ENCODE measurements around the gene ZFP1. TPM values are rescaled to one million over a fixed set of nuclear protein-coding genes. Genes with fewer than 3 reads are reported as not detected.

Gene ZFP1
- total RNA-seq, 1 experiment from 2014 or later, result 15.3 TPM

GRCh38 chr16:75103994-75104393 is 44.3 kb upstream of the ZFP1 start:
- Histone ChIP-seq H3K27me3 (ENCODE audit: insufficient read depth, low read length) (no peaks in the 10 kb centered on the region), H3K18ac (ENCODE audit: insufficient read length, low read depth, low read length) (no peak overlapping the region), H3K23ac (ENCODE audit: insufficient read length, low read depth, low read length) (no peak overlapping the region), H3K56ac (ENCODE audit: insufficient read length, low read depth, low read length) (no peak overlapping the region), H4K5ac (ENCODE audit: insufficient read length, low read depth, low read length) (no peak overlapping the region), H3K9me3 (ENCODE audit: control insufficient read depth, low read depth, low read length) (no peaks in the 10 kb centered on the region), H2AFZ (ENCODE audit: low read length) (no peak overlapping the region), H3K23me2 (ENCODE audit: insufficient read length, low read depth, low read length, poor library complexity, severe bottlenecking) (no peaks in the 10 kb centered on the region), H3K79me1 (ENCODE audit: insufficient read depth, low read depth, low read length, poor library complexity, severe bottlenecking) (no peaks in the 10 kb centered on the region), H3K9ac (ENCODE audit: extremely low read depth, insufficient read length, low read length) (no peak overlapping the region), H2BK12ac (ENCODE audit: insufficient read length, low read depth, low read length) (no peak overlapping the region), H4K8ac (replicated peaks; ENCODE audit: insufficient read length, low read depth, low read length) (no peak overlapping the region), H3K79me2 (ENCODE audit: insufficient read depth, low read length) (0 out of 2 replicates have a peak, but pooled peaks cover 1% of the 10 kb centered on the region), H2AK5ac (ENCODE audit: insufficient read length, low read length) (no peak overlapping the region), H2BK20ac (ENCODE audit: low read depth, low read length, poor library complexity, severe bottlenecking) (no peak overlapping the region), H3K4me1 (ENCODE audit: insufficient read depth, low read length) (peaks cover 4% of the 10 kb centered on the region; the same call in 1 of the 2 replicates), H2BK5ac (ENCODE audit: insufficient read length, low read length) (no peak overlapping the region), H4K20me1 (ENCODE audit: control insufficient read depth, insufficient read depth, insufficient read length) (no peaks in the 10 kb centered on the region), H3T11ph (ENCODE audit: low read length) (no peak overlapping the region), H3K27ac (ENCODE audit: insufficient read length, low read depth, low read length) (no peak overlapping the region), H4K91ac (ENCODE audit: insufficient read length, low read depth, low read length) (no peak overlapping the region), H3K14ac (ENCODE audit: insufficient read depth, low read length) (no peak overlapping the region), H3K4ac (ENCODE audit: low read depth, low read length) (no peak overlapping the region), H3K4me2 (ENCODE audit: insufficient read depth, insufficient read length, low read length) (no peak overlapping the region), H2BK120ac (ENCODE audit: low read depth, low read length, poor library complexity, severe bottlenecking) (no peak overlapping the region), H2BK15ac (ENCODE audit: low read depth, low read length) (no peak overlapping the region)
- Mint-ChIP-seq H3K27me3 (ENCODE audit: low read depth) (no peaks in the 10 kb centered on the region; the same call in 1 of the 2 replicates), H3K27ac (no peak overlapping the region), H3K4me1 (peaks cover 29 to 32% of the 10 kb centered on the region in 2 experiments), H3K4me3 (no peak overlapping the region), H3K9me3 (no peaks in the 10 kb centered on the region; a peak in 1 of 5 replicates), H3K36me3 (ENCODE audit: insufficient read depth in 1 of 3, low read depth in 3 of 3) (peaks cover 19 to 40% (median 34%) of the 10 kb centered on the region in 3 experiments; a peak in 6 of 7 replicates)
- no CpG with 5 or more reads among the region's 5 CpGs for WGBS (ENCODE audit: extremely low coverage, insufficient read length, low lambda C conversion rate)
- DNase-seq, result no peak
- TF ChIP-seq CTCF (conservative IDR thresholded peaks at IDR 0.05), result no peak
